HG03103 (cell line): ENCODE measurements around the gene INPP5K.
"Not testable (repeated sequence)": the region's sequence is repeated elsewhere in the genome, so short reads cannot be mapped to it uniquely, and the experiment has no call there.

Experiments used
- ATAC-seq: cut with Tn5 transposase; IDR thresholded peaks from one replicate; pipeline ENCODE4 v1.9.1; 2021; ENCODE audit warnings: low read depth; ENCODE audit not compliant: unreplicated experiment

The INPP5K gene

GRCh38 chr17:1516388-1517161, at the start of gene INPP5K:
INPP5K (minus strand) TSS chr17:1516612; CDS start chr17:1516499, 113 bp downstream.
- peak; percentile 87 for ATAC-seq

- no peak for ATAC-seq
These were observed 49.5 kb upstream of the INPP5K start for GRCh38 chr17:1565877-1566276.

- no peak for ATAC-seq
These were observed 47.6 kb upstream of the INPP5K start for GRCh38 chr17:1563786-1564613.

GRCh38 chr17:1563471-1563785, 47.0 kb upstream of the INPP5K start:
- ATAC-seq = not testable (repeated sequence)

GRCh38 chr17:1562176-1562643, 45.8 kb upstream of the INPP5K start:
- ATAC-seq = peak; percentile 23

- no peak for ATAC-seq
These were observed 45.2 kb upstream of the INPP5K start for GRCh38 chr17:1561420-1562175.

GRCh38 chr17:1560858-1561355, 44.5 kb upstream of the INPP5K start:
- no peak for ATAC-seq

- ATAC-seq = no peak
These were observed 43.9 kb upstream of the INPP5K start for GRCh38 chr17:1560101-1560857.

- ATAC-seq = no peak
These were observed 42.9 kb upstream of the INPP5K start for GRCh38 chr17:1559047-1560043.

GRCh38 chr17:1558401-1558800, 42.0 kb upstream of the INPP5K start:
- ATAC-seq = no peak

GRCh38 chr17:1557355-1558095, 41.1 kb upstream of the INPP5K start:
- no peak for ATAC-seq

GRCh38 chr17:1555651-1556471, 39.4 kb upstream of the INPP5K start:
- no peak for ATAC-seq

GRCh38 chr17:1554751-1555540, 38.5 kb upstream of the INPP5K start:
- ATAC-seq = no peak

- ATAC-seq = no peak
These were observed 37.2 kb upstream of the INPP5K start for GRCh38 chr17:1553354-1554266.

GRCh38 chr17:1552932-1553331, 36.5 kb upstream of the INPP5K start:
- no peak for ATAC-seq

GRCh38 chr17:1551741-1552140, 35.3 kb upstream of the INPP5K start:
- no peak for ATAC-seq
